Effector CD8-positive, alpha-beta T cell (primary cell): ENCODE measurements around the gene BLTP2.

ENCODE experiments used
- DNase-seq: peaks from one replicate; lab custom pipeline; 2025; lab: John Stamatoyannopoulos, UW

Gene BLTP2

GRCh38 chr17:28598799-28599310 lies 46.1 kb downstream of the BLTP2 start, which contains the start of gene SPAG5:
TSS of gene SPAG5 (minus strand) at chr17:28599025. CDS start at chr17:28598946, 79 bp downstream.
- DNase-seq = peak; percentile 90

GRCh38 chr17:28598389-28598788 lies 46.6 kb downstream of the BLTP2 start:
- no peak for DNase-seq

GRCh38 chr17:28597606-28598383 lies 47.2 kb downstream of the BLTP2 start:
- no peak for DNase-seq
